ENCODE data around the gene FBLN7. TPM values are rescaled to one million over a fixed set of nuclear protein-coding genes. Genes with fewer than 3 reads are reported as not detected.

The FBLN7 gene
- polyA plus RNA-seq = under 1 TPM; 0.14 to 0.33 TPM

DNA sequence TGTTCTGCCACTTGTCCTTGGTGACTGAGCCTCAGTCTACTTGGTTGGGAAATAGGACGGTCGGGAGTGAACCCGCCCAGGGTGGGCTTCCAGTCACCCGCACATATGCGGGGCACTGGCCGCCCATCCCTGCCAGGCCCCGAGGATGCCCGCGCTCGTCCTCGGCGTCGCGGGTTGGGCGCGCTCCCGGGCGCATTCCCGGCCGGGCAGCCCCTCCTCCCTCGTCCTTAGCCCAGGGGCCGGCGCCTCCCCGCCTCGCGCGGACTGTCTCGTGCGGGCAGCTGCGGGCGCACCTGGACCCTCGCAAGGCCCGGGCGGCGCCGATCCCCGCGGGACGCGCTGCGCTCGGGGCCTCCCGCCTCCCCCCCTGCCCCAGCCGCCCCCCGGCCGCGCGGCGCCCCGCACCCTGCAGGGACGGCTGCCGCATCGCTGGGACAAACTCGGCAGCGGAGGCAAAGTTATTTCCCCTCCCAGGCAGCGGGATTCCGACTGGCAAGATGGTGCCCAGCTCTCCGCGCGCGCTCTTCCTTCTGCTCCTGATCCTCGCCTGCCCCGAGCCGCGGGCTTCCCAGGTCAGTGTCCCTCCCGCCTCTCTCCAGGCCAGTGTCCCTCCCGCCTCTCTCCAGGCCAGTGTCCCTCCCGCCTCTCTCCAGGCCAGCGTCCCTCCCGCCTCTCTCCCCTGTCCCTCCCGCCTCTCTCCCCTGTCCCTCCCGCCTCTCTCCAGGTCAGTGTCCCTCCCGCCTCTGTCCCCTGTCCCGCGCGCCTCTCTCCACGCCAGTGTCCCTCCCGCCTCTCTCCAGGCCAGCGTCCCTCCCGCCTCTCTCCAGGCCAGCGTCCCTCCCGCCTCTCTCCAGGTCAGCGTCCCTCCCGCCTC lies at the start of gene FBLN7:
TSS of gene FBLN7 (plus strand) at position 227 of the 874 bp plus-strand sequence. CDS start at position 498, 271 bp downstream.
- no peaks in the 10 kb centered on the region for H3K27me3 ChIP-seq (ENCODE audit: control insufficient read depth in 1 of 2, insufficient read depth in 2 of 2, low read length in 2 of 2)
- no peaks in the 10 kb centered on the region for H3K9me3 ChIP-seq (ENCODE audit: control insufficient read depth in 2 of 2, insufficient read depth in 1 of 2, low read depth in 1 of 2, low read length in 1 of 2)
- 2 to 3% methylated on average over 45 to 84 of the region's 84 CpGs for WGBS, 2 donors
- H3K4me3 ChIP-seq (ENCODE audit: low read depth in 1 of 2, low read length in 2 of 2) = peak within 1 kb of the TSS; percentile 48 to 51
- no peaks in the 10 kb centered on the region for H3K4me1 ChIP-seq (ENCODE audit: control insufficient read depth in 2 of 2, insufficient read depth in 2 of 2, low read length in 1 of 2)
- no peak within 1 kb of the TSS for H3K27ac ChIP-seq (ENCODE audit: low read depth in 2 of 2, low read length in 1 of 2)
- H3K36me3 ChIP-seq (ENCODE audit: control insufficient read depth in 2 of 2, insufficient read depth in 2 of 2, low read length in 1 of 2) = no peaks in the 10 kb centered on the region

DNA sequence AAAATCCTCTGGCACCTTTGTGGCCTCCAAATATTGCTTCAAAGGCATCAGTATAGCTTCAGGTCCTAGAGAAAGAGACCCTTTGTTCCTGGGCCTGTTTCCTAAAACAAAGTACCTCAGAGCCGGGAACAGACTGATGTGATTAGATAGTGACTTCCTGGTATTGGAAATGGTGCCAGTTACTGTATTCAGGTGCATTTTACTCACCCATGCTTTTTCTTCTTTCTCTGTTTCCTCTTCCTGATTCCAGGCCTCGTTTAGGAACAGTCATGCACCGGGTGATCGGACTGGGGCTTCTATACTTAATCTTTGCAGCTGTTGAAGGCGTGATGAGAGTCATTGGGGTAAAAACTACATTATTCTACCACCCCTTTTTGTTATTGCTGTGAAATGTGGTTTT lies 48.8 kb upstream of the FBLN7 start:
- Histone ChIP-seq H3K27me3 (ENCODE audit: control insufficient read depth in 1 of 2, insufficient read depth in 2 of 2, low read length in 2 of 2) (no peaks in the 10 kb centered on the region), H3K4me3 (ENCODE audit: low read depth in 1 of 2, low read length in 2 of 2) (no peak overlapping the region), H3K36me3 (ENCODE audit: control insufficient read depth in 2 of 2, insufficient read depth in 2 of 2, low read length in 1 of 2) (peaks cover 17 to 24% of the 10 kb centered on the region in 2 donors), H3K9me3 (ENCODE audit: control insufficient read depth in 2 of 2, insufficient read depth in 1 of 2, low read depth in 1 of 2, low read length in 1 of 2) (no peaks in the 10 kb centered on the region), H3K4me1 (ENCODE audit: control insufficient read depth in 2 of 2, insufficient read depth in 2 of 2, low read length in 1 of 2) (no peaks in the 10 kb centered on the region), H3K27ac (ENCODE audit: low read depth in 2 of 2, low read length in 1 of 2) (no peak overlapping the region)
- WGBS, 2 donors = 81 to 86% methylated on average over 5 of the region's 5 CpGs

DNA sequence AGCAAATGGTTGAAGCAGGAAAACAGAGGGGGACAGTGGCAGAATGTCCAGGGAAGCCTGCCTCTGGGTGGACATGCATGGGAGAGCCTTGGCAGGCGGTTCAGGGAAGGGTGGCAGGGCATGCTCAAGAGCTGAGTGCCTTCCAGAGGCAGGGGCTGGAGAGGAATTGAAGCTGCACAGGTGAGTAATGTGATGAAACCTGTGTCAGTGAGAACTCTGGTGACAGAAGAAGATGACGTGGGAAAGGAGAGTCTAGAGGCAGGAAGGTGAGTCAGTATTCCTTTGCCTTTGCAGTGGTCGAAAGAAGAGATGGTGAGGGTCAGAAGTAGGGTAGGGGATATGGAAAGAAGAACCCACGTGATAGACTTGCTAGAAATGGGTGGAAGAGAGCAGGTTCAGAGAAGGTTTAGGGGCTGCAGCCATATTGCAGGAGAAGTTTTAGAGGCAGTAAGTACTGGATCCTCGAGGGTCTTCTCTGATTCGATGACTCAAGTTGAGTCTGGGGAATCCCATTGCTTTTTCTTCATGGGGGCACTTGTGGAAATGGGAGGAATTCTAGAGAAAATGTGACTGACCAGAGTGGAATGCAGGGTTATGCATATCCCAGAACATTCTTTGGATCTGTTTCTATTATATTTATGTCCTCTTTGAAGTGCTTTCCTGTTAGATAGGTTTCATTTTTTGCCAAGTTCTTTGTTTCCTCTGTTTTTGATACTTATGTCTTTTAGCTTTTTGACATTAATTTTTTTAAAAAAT lies 45.7 kb upstream of the FBLN7 start:
- Histone ChIP-seq H3K4me1 (ENCODE audit: control insufficient read depth in 2 of 2, insufficient read depth in 2 of 2, low read length in 1 of 2) (no peaks in the 10 kb centered on the region), H3K36me3 (ENCODE audit: control insufficient read depth in 2 of 2, insufficient read depth in 2 of 2, low read length in 1 of 2) (peaks cover 14 to 17% of the 10 kb centered on the region in 2 donors), H3K27me3 (ENCODE audit: control insufficient read depth in 1 of 2, insufficient read depth in 2 of 2, low read length in 2 of 2) (no peaks in the 10 kb centered on the region), H3K9me3 (ENCODE audit: control insufficient read depth in 2 of 2, insufficient read depth in 1 of 2, low read depth in 1 of 2, low read length in 1 of 2) (no peaks in the 10 kb centered on the region), H3K4me3 (ENCODE audit: low read depth in 1 of 2, low read length in 2 of 2) (no peak overlapping the region), H3K27ac (ENCODE audit: low read depth in 2 of 2, low read length in 1 of 2) (no peak overlapping the region)
- WGBS, 2 donors = 86 to 87% methylated on average over 6 of the region's 6 CpGs

DNA sequence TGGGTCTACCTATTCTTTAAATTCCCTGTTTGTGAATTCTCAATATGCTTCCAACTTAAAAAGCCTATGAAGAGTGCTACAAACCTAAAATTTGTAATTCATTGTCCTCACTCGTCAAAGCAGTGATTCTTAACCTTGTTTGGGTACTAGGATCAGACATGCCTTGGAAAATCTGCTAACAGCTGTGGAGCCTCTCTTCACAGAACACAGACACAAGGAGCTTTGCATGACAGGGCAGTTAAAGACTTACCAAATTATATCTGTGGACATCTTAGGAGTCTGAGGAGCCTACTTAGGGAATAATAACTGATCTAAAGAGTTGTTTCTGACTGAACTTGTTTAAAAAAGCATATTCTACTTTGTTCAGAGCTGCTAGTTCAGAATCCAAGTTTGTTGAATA lies 45.0 kb upstream of the FBLN7 start:
- Histone ChIP-seq H3K4me1 (ENCODE audit: control insufficient read depth in 2 of 2, insufficient read depth in 2 of 2, low read length in 1 of 2) (no peaks in the 10 kb centered on the region), H3K27me3 (ENCODE audit: control insufficient read depth in 1 of 2, insufficient read depth in 2 of 2, low read length in 2 of 2) (no peaks in the 10 kb centered on the region), H3K36me3 (ENCODE audit: control insufficient read depth in 2 of 2, insufficient read depth in 2 of 2, low read length in 1 of 2) (peaks cover 9 to 12% of the 10 kb centered on the region in 2 donors), H3K9me3 (ENCODE audit: control insufficient read depth in 2 of 2, insufficient read depth in 1 of 2, low read depth in 1 of 2, low read length in 1 of 2) (no peaks in the 10 kb centered on the region), H3K4me3 (ENCODE audit: low read depth in 1 of 2, low read length in 2 of 2) (no peak overlapping the region), H3K27ac (ENCODE audit: low read depth in 2 of 2, low read length in 1 of 2) (no peak overlapping the region)
- WGBS, 2 donors = 74 to 76% methylated on average over 1 of the region's 1 CpG

GRCh38 chr2:112095681-112096080 lies 42.5 kb upstream of the FBLN7 start:
- no peaks in the 10 kb centered on the region for H3K4me1 ChIP-seq (ENCODE audit: control insufficient read depth in 2 of 2, insufficient read depth in 2 of 2, low read length in 1 of 2)
- H3K27ac ChIP-seq (ENCODE audit: low read depth in 2 of 2, low read length in 1 of 2) = no peak overlapping the region
- H3K4me3 ChIP-seq (ENCODE audit: low read depth in 1 of 2, low read length in 2 of 2) = no peak overlapping the region
- 86 to 88% methylated on average over 1 of the region's 1 CpG for WGBS, 2 donors
- H3K36me3 ChIP-seq (ENCODE audit: control insufficient read depth in 2 of 2, insufficient read depth in 2 of 2, low read length in 1 of 2) = peaks cover 5 to 12% of the 10 kb centered on the region in 2 donors
- no peaks in the 10 kb centered on the region for H3K27me3 ChIP-seq (ENCODE audit: control insufficient read depth in 1 of 2, insufficient read depth in 2 of 2, low read length in 2 of 2)
- H3K9me3 ChIP-seq (ENCODE audit: control insufficient read depth in 2 of 2, insufficient read depth in 1 of 2, low read depth in 1 of 2, low read length in 1 of 2) = no peaks in the 10 kb centered on the region

GRCh38 chr2:112096098-112096497 lies 42.1 kb upstream of the FBLN7 start:
- H3K4me1 ChIP-seq (ENCODE audit: control insufficient read depth in 2 of 2, insufficient read depth in 2 of 2, low read length in 1 of 2) = no peaks in the 10 kb centered on the region
- no peak overlapping the region for H3K27ac ChIP-seq (ENCODE audit: low read depth in 2 of 2, low read length in 1 of 2)
- no peaks in the 10 kb centered on the region for H3K27me3 ChIP-seq (ENCODE audit: control insufficient read depth in 1 of 2, insufficient read depth in 2 of 2, low read length in 2 of 2)
- no peaks in the 10 kb centered on the region for H3K9me3 ChIP-seq (ENCODE audit: control insufficient read depth in 2 of 2, insufficient read depth in 1 of 2, low read depth in 1 of 2, low read length in 1 of 2)
- 77% methylated on average over 10 of the region's 10 CpGs for WGBS, 2 donors
- no peak overlapping the region for H3K4me3 ChIP-seq (ENCODE audit: low read depth in 1 of 2, low read length in 2 of 2)
- peaks cover 5 to 12% of the 10 kb centered on the region in 2 donors for H3K36me3 ChIP-seq (ENCODE audit: control insufficient read depth in 2 of 2, insufficient read depth in 2 of 2, low read length in 1 of 2)

GRCh38 chr2:112108178-112108832 lies 29.9 kb upstream of the FBLN7 start:
- H3K4me1 ChIP-seq (ENCODE audit: control insufficient read depth in 2 of 2, insufficient read depth in 2 of 2, low read length in 1 of 2) = no peaks in the 10 kb centered on the region
- peaks cover 0 to 7% of the 10 kb centered on the region in 2 donors for H3K36me3 ChIP-seq (ENCODE audit: control insufficient read depth in 2 of 2, insufficient read depth in 2 of 2, low read length in 1 of 2)
- H3K27ac ChIP-seq (ENCODE audit: low read depth in 2 of 2, low read length in 1 of 2) = no peak overlapping the region
- no peaks in the 10 kb centered on the region for H3K9me3 ChIP-seq (ENCODE audit: control insufficient read depth in 2 of 2, insufficient read depth in 1 of 2, low read depth in 1 of 2, low read length in 1 of 2)
- no peak overlapping the region for H3K4me3 ChIP-seq (ENCODE audit: low read depth in 1 of 2, low read length in 2 of 2)
- H3K27me3 ChIP-seq (ENCODE audit: control insufficient read depth in 1 of 2, insufficient read depth in 2 of 2, low read length in 2 of 2) = no peaks in the 10 kb centered on the region
- WGBS, 2 donors = 96 to 97% methylated on average over 1 of the region's 1 CpG

DNA sequence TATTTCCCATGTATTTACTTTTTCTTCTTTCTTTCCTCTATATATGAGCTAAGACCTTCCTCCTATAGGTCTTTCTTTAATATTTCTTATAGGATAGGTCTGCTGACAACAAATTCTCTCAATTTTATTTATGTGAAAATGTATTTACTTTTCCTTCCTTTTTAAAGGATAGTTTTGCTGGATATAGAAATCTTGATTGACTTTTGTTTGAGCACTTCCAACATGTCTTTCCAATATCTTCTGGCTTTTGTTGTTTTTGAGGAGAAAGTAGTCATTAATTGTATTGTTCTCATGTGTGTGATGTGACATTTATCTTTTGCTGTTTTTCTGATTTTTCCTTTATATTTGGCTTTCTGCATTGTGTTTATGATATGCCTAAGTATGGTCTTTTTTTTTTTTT lies 28.9 kb upstream of the FBLN7 start:
- no peaks in the 10 kb centered on the region for H3K27me3 ChIP-seq (ENCODE audit: control insufficient read depth in 1 of 2, insufficient read depth in 2 of 2, low read length in 2 of 2)

GRCh38 chr2:112110966-112111365 lies 27.2 kb upstream of the FBLN7 start:
- peaks cover 0 to 8% of the 10 kb centered on the region in 2 donors for H3K36me3 ChIP-seq (ENCODE audit: control insufficient read depth in 2 of 2, insufficient read depth in 2 of 2, low read length in 1 of 2)

More for the DNA sequence above, 28.9 kb upstream of the FBLN7 start:
- Histone ChIP-seq H3K4me1 (ENCODE audit: control insufficient read depth in 2 of 2, insufficient read depth in 2 of 2, low read length in 1 of 2) (no peaks in the 10 kb centered on the region), H3K4me3 (ENCODE audit: low read depth in 1 of 2, low read length in 2 of 2) (no peak overlapping the region), H3K36me3 (ENCODE audit: control insufficient read depth in 2 of 2, insufficient read depth in 2 of 2, low read length in 1 of 2) (peaks cover 0 to 8% of the 10 kb centered on the region in 2 donors), H3K9me3 (ENCODE audit: control insufficient read depth in 2 of 2, insufficient read depth in 1 of 2, low read depth in 1 of 2, low read length in 1 of 2) (no peaks in the 10 kb centered on the region), H3K27ac (ENCODE audit: low read depth in 2 of 2, low read length in 1 of 2) (no peak overlapping the region)

More at GRCh38 chr2:112110966-112111365, 27.2 kb upstream of the FBLN7 start:
- Histone ChIP-seq H3K9me3 (ENCODE audit: control insufficient read depth in 2 of 2, insufficient read depth in 1 of 2, low read depth in 1 of 2, low read length in 1 of 2) (no peaks in the 10 kb centered on the region), H3K27ac (ENCODE audit: low read depth in 2 of 2, low read length in 1 of 2) (no peak overlapping the region), H3K27me3 (ENCODE audit: control insufficient read depth in 1 of 2, insufficient read depth in 2 of 2, low read length in 2 of 2) (no peaks in the 10 kb centered on the region), H3K4me1 (ENCODE audit: control insufficient read depth in 2 of 2, insufficient read depth in 2 of 2, low read length in 1 of 2) (no peaks in the 10 kb centered on the region), H3K4me3 (ENCODE audit: low read depth in 1 of 2, low read length in 2 of 2) (no peak overlapping the region)
- WGBS, 2 donors = 95 to 100% methylated on average over 1 of the region's 1 CpG
